HepG2 (cell line): ENCODE results near the gene ANO6.

ENCODE experiments used
- DNMT1 ChIP-seq: sonication (generic); formaldehyde crosslinking; IDR thresholded peaks from 2 replicates; pipeline ENCODE4 v1.5.1; 2020; ENCODE audit warnings: mild to moderate bottlenecking, missing genetic modification reagents
- GATAD2A ChIP-seq: IDR thresholded peaks from 2 replicates; pipeline ENCODE4 v1.6.1; 2016
- HDAC6 ChIP-seq: fragments of 200-600 bp; sonication (generic); IDR thresholded peaks from 2 replicates; pipeline ENCODE4 v1.7.0; 2017; ENCODE audit warnings: mild to moderate bottlenecking, antibody characterized with exemption, low read length, low read depth
- RAD21 ChIP-seq: fragments of 450-650 bp; formaldehyde crosslinking; IDR thresholded peaks from 2 replicates; pipeline ENCODE4 v1.5.0; 2020; ENCODE audit warnings: mild to moderate bottlenecking
- SP4 ChIP-seq: sonication (generic); formaldehyde crosslinking; IDR thresholded peaks from 2 replicates; pipeline ENCODE4 v1.8.1; 2023; ENCODE audit warnings: mild to moderate bottlenecking, missing genetic modification reagents
- TBL1XR1 ChIP-seq: fragments of 150-350 bp; IDR thresholded peaks from 2 replicates; pipeline ENCODE4 v1.6.1; 2014; ENCODE audit warnings: borderline replicate concordance, low read length; ENCODE audit not compliant: partially characterized antibody
- ZEB1 ChIP-seq: IDR thresholded peaks from 2 replicates; pipeline ENCODE4 v1.6.1; 2012; ENCODE audit warnings: mild to moderate bottlenecking, low read depth, inconsistent platforms; ENCODE audit not compliant: insufficient replicate concordance
- ZFP36L2 ChIP-seq: sonication (generic); formaldehyde crosslinking; IDR thresholded peaks from 2 replicates; pipeline ENCODE4 v1.4.0; 2020; ENCODE audit warnings: missing genetic modification reagents
- ZNF670 ChIP-seq: sonication (generic); formaldehyde crosslinking; IDR thresholded peaks from 2 replicates; pipeline ENCODE4 v1.8.0; 2022; ENCODE audit warnings: mild to moderate bottlenecking, missing genetic modification reagents, borderline replicate concordance
- TF ChIP-seq, protein P1 (sequence below): sonication (generic); IDR thresholded peaks from 2 replicates; pipeline ENCODE4 v1.6.1; 2016; ENCODE audit warnings: low read depth, borderline replicate concordance
- TF ChIP-seq, protein P2 (sequence below): sonication (generic); formaldehyde crosslinking; IDR thresholded peaks from 2 replicates; pipeline ENCODE4 v1.5.0; 2020; ENCODE audit warnings: missing genetic modification reagents, mild to moderate bottlenecking, borderline replicate concordance

DNA sequence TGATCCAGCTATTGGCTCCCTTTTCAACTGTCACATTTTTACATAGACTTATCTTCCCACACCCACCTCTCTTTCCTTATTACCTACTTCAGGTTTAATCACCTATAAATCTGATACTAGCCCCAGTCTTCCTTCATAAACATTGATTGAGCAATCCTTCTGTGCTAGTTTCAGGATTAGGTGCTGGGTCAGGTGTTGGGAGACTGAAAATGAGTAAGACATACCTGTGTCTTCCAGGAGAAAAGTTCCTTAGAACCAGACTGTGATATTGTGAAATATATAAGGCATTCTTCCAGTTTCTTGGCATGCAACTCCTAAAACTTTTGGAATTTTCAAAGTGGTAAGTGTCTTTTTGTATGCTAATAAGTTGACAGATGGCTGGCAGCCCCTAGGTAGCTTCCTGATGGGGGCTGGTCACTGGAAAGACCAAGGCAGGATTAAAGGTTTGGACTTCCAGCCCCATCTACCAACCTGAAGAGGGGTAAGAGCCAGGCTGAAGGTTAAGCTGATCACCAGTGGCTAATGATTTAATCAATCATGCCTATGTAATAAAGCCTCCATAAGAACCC lies 4.6 kb downstream of the ANO6 start:
- TF ChIP-seq DNMT1 (CRISPR knock-in tag) (no peak), ZNF670 (no peak), TBL1XR1 (no peak), RAD21 (CRISPR knock-in tag) (no peak), SP4 (no peak), ZEB1 (no peak), HDAC6 (no peak), GATAD2A (CRISPR knock-in tag) (no peak), ZFP36L2 (no peak)
- TF ChIP-seq, protein P1, sequence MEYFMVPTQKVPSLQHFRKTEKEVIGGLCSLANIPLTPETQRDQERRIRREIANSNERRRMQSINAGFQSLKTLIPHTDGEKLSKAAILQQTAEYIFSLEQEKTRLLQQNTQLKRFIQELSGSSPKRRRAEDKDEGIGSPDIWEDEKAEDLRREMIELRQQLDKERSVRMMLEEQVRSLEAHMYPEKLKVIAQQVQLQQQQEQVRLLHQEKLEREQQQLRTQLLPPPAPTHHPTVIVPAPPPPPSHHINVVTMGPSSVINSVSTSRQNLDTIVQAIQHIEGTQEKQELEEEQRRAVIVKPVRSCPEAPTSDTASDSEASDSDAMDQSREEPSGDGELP: no peak
- TF ChIP-seq, protein P2, sequence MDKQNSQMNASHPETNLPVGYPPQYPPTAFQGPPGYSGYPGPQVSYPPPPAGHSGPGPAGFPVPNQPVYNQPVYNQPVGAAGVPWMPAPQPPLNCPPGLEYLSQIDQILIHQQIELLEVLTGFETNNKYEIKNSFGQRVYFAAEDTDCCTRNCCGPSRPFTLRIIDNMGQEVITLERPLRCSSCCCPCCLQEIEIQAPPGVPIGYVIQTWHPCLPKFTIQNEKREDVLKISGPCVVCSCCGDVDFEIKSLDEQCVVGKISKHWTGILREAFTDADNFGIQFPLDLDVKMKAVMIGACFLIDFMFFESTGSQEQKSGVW (CRISPR knock-in tag): no peak
